Retina (tissue), 1 donor: ENCODE data around the gene PERCC1.
"Not testable (repeated sequence)": the region's sequence is repeated elsewhere in the genome, so short reads cannot be mapped to it uniquely, and the experiment has no call there.

ENCODE experiments used
- DNase-seq: peaks from one replicate; pipeline ENCODE4 v3.0.0-alpha.2; 2016

PERCC1 gene

GRCh38 chr16:1451702-1452392 lies 21.0 kb downstream of the PERCC1 start:
- DNase-seq, result no peak

- DNase-seq, result no peak
Observed at GRCh38 chr16:1452530-1452929, 21.7 kb downstream of the PERCC1 start.

- no peak for DNase-seq
Observed at GRCh38 chr16:1453316-1453715, 22.4 kb downstream of the PERCC1 start.

GRCh38 chr16:1454561-1454960 lies 23.7 kb downstream of the PERCC1 start:
- no peak for DNase-seq

GRCh38 chr16:1455190-1456171 lies 24.6 kb downstream of the PERCC1 start:
- no peak for DNase-seq

GRCh38 chr16:1456951-1457350 lies 26.1 kb downstream of the PERCC1 start:
- DNase-seq, result no peak

GRCh38 chr16:1457489-1458245 lies 26.8 kb downstream of the PERCC1 start:
- DNase-seq, result no peak

- DNase-seq, result no peak
Observed at GRCh38 chr16:1458336-1458976, 27.6 kb downstream of the PERCC1 start.

- DNase-seq, result no peak
Observed at GRCh38 chr16:1458977-1459341, 28.1 kb downstream of the PERCC1 start.

GRCh38 chr16:1459967-1460366 lies 29.1 kb downstream of the PERCC1 start:
- no peak for DNase-seq

- no peak for DNase-seq
Observed at GRCh38 chr16:1460602-1461138, 29.8 kb downstream of the PERCC1 start.

- no peak for DNase-seq
Observed at GRCh38 chr16:1461146-1461545, 30.3 kb downstream of the PERCC1 start.

GRCh38 chr16:1464196-1464893 lies 33.5 kb downstream of the PERCC1 start:
- DNase-seq, result no peak

- no peak for DNase-seq
Observed at GRCh38 chr16:1464894-1465566, 34.2 kb downstream of the PERCC1 start.

- no peak for DNase-seq
Observed at GRCh38 chr16:1465567-1465915, 34.7 kb downstream of the PERCC1 start.

- DNase-seq, result no peak
Observed at GRCh38 chr16:1466054-1466453, 35.2 kb downstream of the PERCC1 start.

- DNase-seq, result no peak
Observed at GRCh38 chr16:1466968-1467521, 36.2 kb downstream of the PERCC1 start.

GRCh38 chr16:1468426-1468810 lies 37.5 kb downstream of the PERCC1 start:
- DNase-seq, result no peak

- not testable (repeated sequence) for DNase-seq
Observed at GRCh38 chr16:1469141-1469540, 38.3 kb downstream of the PERCC1 start.

GRCh38 chr16:1469693-1470201 lies 38.9 kb downstream of the PERCC1 start:
- peak; percentile 50 for DNase-seq
